Neural cell (in vitro differentiated cells): Measurements from ENCODE around the gene CDC20. TPM values are rescaled to one million over a fixed set of nuclear protein-coding genes. Genes with fewer than 3 reads are reported as not detected.

Experiments used
- H2AFZ ChIP-seq: fragments of 200-600, 300-800 bp; sonication (generic), shearing (Covaris generic); 2 replicates; pipeline ENCODE4 v1.6.0; 2014; ENCODE audit warnings: low read depth, mild to moderate bottlenecking, antibody characterized with exemption, low read length, moderate library complexity
- H3F3A ChIP-seq: fragments of 200-600 bp; shearing (Covaris generic); 2 replicates; pipeline ENCODE4 v1.6.1; 2016; ENCODE audit warnings: mild to moderate bottlenecking, moderate library complexity, mixed read lengths, antibody characterized with exemption, low read length; ENCODE audit not compliant: insufficient read depth, poor library complexity, severe bottlenecking
- H3K27ac ChIP-seq: fragments of 200-600, 300-800 bp; sonication (generic), shearing (Covaris generic); 2 replicates; pipeline ENCODE4 v1.5.1; 2014; ENCODE audit warnings: mild to moderate bottlenecking, low read length, moderate library complexity
- H3K27me3 ChIP-seq: fragments of 300-800, 200-600 bp; sonication (generic), shearing (Covaris generic); 2 replicates; pipeline ENCODE4 v1.6.0; 2014; ENCODE audit warnings: mild to moderate bottlenecking, low read depth, low read length, moderate library complexity; ENCODE audit not compliant: insufficient read depth
- H3K36me3 ChIP-seq: fragments of 300-800, 200-600 bp; sonication (generic), shearing (Covaris generic); 2 replicates; pipeline ENCODE4 v1.5.1; 2014; ENCODE audit warnings: mild to moderate bottlenecking, antibody characterized with exemption, low read length, moderate library complexity; ENCODE audit not compliant: insufficient read depth
- H3K4me2 ChIP-seq: fragments of 300-800, 200-600 bp; sonication (generic), shearing (Covaris generic); 2 replicates; pipeline ENCODE4 v1.6.0; 2014; ENCODE audit warnings: mild to moderate bottlenecking, low read length
- H3K4me3 ChIP-seq: fragments of 300-800, 200-600 bp; sonication (generic), shearing (Covaris generic); 2 replicates; pipeline ENCODE4 v1.5.1; 2014; ENCODE audit warnings: mild to moderate bottlenecking, low read length, moderate library complexity
- H3K79me2 ChIP-seq: fragments of 200-600 bp; shearing (Covaris generic); replicated peaks from 2 replicates; pipeline ENCODE4 v1.6.0; 2014; ENCODE audit warnings: mild to moderate bottlenecking, low read length, moderate library complexity; ENCODE audit not compliant: insufficient read depth
- H3K9ac ChIP-seq: fragments of 300-800, 200-600 bp; sonication (generic), shearing (Covaris generic); 2 replicates; pipeline ENCODE4 v1.6.1; 2016; ENCODE audit warnings: mild to moderate bottlenecking, low read length, mixed read lengths
- H3K9me2 ChIP-seq: fragments of 200-600 bp; shearing (Covaris generic); 2 replicates; pipeline ENCODE4 v1.6.1; 2016; ENCODE audit warnings: mild to moderate bottlenecking, low read length, mixed read lengths; ENCODE audit not compliant: insufficient read depth
- H3K9me3 ChIP-seq: fragments of 200-600, 300-800 bp; sonication (generic), shearing (Covaris generic); 2 replicates; pipeline ENCODE4 v1.6.1; 2016; ENCODE audit warnings: mild to moderate bottlenecking, mixed run types, low read length, moderate library complexity, mixed read lengths
- H4K20me1 ChIP-seq: fragments of 200-600 bp; shearing (Covaris generic); 2 replicates; pipeline ENCODE4 v1.6.1; 2016; ENCODE audit warnings: mild to moderate bottlenecking, mixed run types; ENCODE audit not compliant: insufficient read depth
- CTCF ChIP-seq: fragments of 450-650 bp; IDR thresholded peaks from 2 replicates; pipeline ENCODE4 v1.5.1; 2014; ENCODE audit warnings: antibody characterized with exemption, mild to moderate bottlenecking, moderate library complexity; ENCODE audit not compliant: poor library complexity, severe bottlenecking
- EP300 ChIP-seq: fragments of 450-650 bp; conservative IDR thresholded peaks from 2 replicates; pipeline ENCODE4 v1.6.1; 2014; ENCODE audit warnings: antibody characterized with exemption, mild to moderate bottlenecking, moderate library complexity; ENCODE audit not compliant: poor library complexity, severe bottlenecking
- EZH2 ChIP-seq: fragments of 200-600, 300-800 bp; shearing (Covaris generic), sonication (generic); IDR thresholded peaks from 2 replicates; pipeline ENCODE4 v1.6.1; 2014; ENCODE audit warnings: antibody characterized with exemption, low read length, borderline replicate concordance, mild to moderate bottlenecking; ENCODE audit not compliant: insufficient read depth, poor library complexity, severe bottlenecking
- MXI1 ChIP-seq: fragments of 450-650 bp; conservative IDR thresholded peaks from 2 replicates; pipeline ENCODE4 v1.6.1; 2014; ENCODE audit warnings: antibody characterized with exemption, mild to moderate bottlenecking; ENCODE audit not compliant: poor library complexity, severe bottlenecking
- POLR2AphosphoS5 ChIP-seq: IDR thresholded peaks from 2 replicates; pipeline ENCODE4 v1.6.1; 2012
- RAD21 ChIP-seq: fragments of 450-650 bp; conservative IDR thresholded peaks from 2 replicates; pipeline ENCODE4 v1.6.1; 2014; ENCODE audit warnings: antibody characterized with exemption, mild to moderate bottlenecking, moderate library complexity
- SMC3 ChIP-seq: fragments of 450-650 bp; conservative IDR thresholded peaks from 2 replicates; pipeline ENCODE4 v1.6.1; 2014; ENCODE audit warnings: antibody characterized with exemption, mild to moderate bottlenecking, moderate library complexity; ENCODE audit not compliant: poor library complexity
- TAF1 ChIP-seq: IDR thresholded peaks from 2 replicates; pipeline ENCODE4 v1.6.1; 2012; ENCODE audit warnings: low read depth
- polyA plus RNA-seq: library from polyadenylated mRNA; depleted of rRNA; stranded (reverse); fragments of >200 nt; gene quantifications from 2 replicates; pipeline ENCODE4 v1.2.3, GENCODE V29; 2014
- TF ChIP-seq, protein P1 (sequence below): IDR thresholded peaks from 2 replicates; pipeline ENCODE4 v1.6.1; 2012; ENCODE audit warnings: borderline replicate concordance

CDC20 gene
- polyA plus RNA-seq, 1 donor from 2014 or later = 2.8 TPM

- Histone ChIP-seq H3K27me3 (no peaks in the 10 kb centered on the region), H3K27ac (no peak overlapping the region), H3K4me2 (no peak overlapping the region), H3K9me3 (no peaks in the 10 kb centered on the region), H4K20me1 (no peaks in the 10 kb centered on the region), H3K9ac (no peak overlapping the region), H2AFZ (no peak overlapping the region), H3K9me2 (no peaks in the 10 kb centered on the region), H3K36me3 (no peaks in the 10 kb centered on the region), H3K79me2 (no peaks in the 10 kb centered on the region), H3F3A (no peaks in the 10 kb centered on the region), H3K4me3 (no peak overlapping the region)
- TF ChIP-seq EZH2 = no peak
- no peak for TF ChIP-seq RAD21
- TF ChIP-seq CTCF = no peak
- no peak for TF ChIP-seq SMC3
- TF ChIP-seq, protein P1, sequence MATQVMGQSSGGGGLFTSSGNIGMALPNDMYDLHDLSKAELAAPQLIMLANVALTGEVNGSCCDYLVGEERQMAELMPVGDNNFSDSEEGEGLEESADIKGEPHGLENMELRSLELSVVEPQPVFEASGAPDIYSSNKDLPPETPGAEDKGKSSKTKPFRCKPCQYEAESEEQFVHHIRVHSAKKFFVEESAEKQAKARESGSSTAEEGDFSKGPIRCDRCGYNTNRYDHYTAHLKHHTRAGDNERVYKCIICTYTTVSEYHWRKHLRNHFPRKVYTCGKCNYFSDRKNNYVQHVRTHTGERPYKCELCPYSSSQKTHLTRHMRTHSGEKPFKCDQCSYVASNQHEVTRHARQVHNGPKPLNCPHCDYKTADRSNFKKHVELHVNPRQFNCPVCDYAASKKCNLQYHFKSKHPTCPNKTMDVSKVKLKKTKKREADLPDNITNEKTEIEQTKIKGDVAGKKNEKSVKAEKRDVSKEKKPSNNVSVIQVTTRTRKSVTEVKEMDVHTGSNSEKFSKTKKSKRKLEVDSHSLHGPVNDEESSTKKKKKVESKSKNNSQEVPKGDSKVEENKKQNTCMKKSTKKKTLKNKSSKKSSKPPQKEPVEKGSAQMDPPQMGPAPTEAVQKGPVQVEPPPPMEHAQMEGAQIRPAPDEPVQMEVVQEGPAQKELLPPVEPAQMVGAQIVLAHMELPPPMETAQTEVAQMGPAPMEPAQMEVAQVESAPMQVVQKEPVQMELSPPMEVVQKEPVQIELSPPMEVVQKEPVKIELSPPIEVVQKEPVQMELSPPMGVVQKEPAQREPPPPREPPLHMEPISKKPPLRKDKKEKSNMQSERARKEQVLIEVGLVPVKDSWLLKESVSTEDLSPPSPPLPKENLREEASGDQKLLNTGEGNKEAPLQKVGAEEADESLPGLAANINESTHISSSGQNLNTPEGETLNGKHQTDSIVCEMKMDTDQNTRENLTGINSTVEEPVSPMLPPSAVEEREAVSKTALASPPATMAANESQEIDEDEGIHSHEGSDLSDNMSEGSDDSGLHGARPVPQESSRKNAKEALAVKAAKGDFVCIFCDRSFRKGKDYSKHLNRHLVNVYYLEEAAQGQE = no peak
- TF ChIP-seq POLR2AphosphoS5 = no peak
- no peak for TF ChIP-seq TAF1
- no peak for TF ChIP-seq EP300
- no peak for TF ChIP-seq MXI1
Measured at GRCh38 chr1:43315963-43316737, 42.6 kb upstream of the CDC20 start.

DNA sequence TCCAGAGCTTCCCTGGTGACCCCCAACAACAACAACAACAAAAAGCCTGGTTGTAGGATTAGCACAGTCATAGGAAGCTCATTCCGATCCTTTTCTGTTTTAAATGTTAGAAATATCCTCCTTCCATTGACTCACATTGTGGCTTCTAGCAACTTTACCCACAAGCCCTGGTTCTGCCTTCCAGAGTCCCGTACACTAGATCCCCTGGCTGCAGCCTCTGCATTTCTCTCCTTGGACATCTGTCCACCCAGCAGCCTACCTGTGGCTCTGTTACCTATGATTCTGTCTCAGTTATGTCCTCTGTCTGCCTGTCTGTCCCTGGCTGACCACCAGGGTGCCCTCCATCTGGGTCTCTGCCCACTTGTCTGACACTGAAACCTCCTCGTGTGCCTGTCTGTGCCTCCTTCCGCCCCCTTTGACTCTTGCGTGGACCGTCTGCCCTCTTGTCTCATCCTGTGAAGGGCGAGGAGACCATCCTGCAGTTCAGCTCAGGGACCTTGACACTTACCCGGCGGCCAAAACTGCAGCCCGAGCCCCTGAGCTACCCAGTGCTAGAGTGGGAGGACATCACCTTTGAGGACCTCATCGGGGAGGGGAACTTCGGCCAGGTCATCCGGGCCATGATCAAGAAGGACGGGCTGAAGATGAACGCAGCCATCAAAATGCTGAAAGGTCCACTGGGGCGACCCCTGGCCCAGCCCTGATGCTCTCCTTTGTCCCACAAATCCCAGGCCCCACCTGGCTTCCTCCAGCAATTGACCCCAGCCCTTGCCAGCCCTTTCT lies 41.9 kb upstream of the CDC20 start:
- H3K4me2 ChIP-seq = no peak overlapping the region
- no peaks in the 10 kb centered on the region for H3K27me3 ChIP-seq
- H3K27ac ChIP-seq = no peak overlapping the region

More for the DNA sequence above, 41.9 kb upstream of the CDC20 start:
- H3F3A ChIP-seq = no peaks in the 10 kb centered on the region
- no peaks in the 10 kb centered on the region for H3K9me3 ChIP-seq
- H4K20me1 ChIP-seq = no peaks in the 10 kb centered on the region
- H2AFZ ChIP-seq = no peak overlapping the region
- no peaks in the 10 kb centered on the region for H3K36me3 ChIP-seq
- H3K4me3 ChIP-seq = no peak overlapping the region
- no peaks in the 10 kb centered on the region for H3K9me2 ChIP-seq
- H3K9ac ChIP-seq = no peak overlapping the region
- H3K79me2 ChIP-seq = no peaks in the 10 kb centered on the region
- TF ChIP-seq RAD21 (no peak), TAF1 (no peak), EZH2 (no peak), MXI1 (no peak), SMC3 (no peak), EP300 (no peak), POLR2AphosphoS5 (no peak), CTCF (no peak)
- TF ChIP-seq, protein P1 = no peak
